Fibroblast of peridontal ligament (primary cell): ENCODE measurements around the gene PRAMEF11.
"Not testable (repeated sequence)": the region's sequence is repeated elsewhere in the genome, so short reads cannot be mapped to it uniquely, and the experiment has no call there.

ENCODE experiments used
- DNase-seq: peaks from one replicate; pipeline ENCODE4 v3.0.0-alpha.2; 2010; ENCODE audit errors: extremely low read depth

PRAMEF11 gene

GRCh38 chr1:12831310-12831709 lies at the start of gene PRAMEF11:
Gene PRAMEF11, minus strand, starts transcription at chr1:12831410. Its CDS starts 2,621 bp downstream, at chr1:12828789.
- DNase-seq, result not testable (repeated sequence)

DNA sequence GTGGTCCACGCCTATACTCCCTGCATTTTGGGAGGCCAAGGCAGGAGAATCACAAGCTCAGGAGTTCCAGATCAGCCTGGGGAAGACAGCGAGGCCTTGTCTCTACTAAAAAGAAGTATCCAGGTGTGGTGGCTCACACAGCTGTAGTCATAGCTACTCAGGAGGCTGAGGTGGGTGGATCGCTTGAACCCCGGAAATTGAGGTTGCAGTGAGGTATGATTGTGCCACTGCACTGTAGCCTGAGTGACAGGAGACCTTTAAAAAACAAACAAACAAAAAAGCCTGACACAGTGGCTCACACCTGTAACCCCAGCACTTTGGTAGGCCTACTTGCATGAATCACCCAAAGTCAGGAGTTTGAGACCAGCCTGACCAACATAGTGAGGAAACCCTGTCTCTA lies 47.2 kb upstream of the PRAMEF11 start:
- not testable (repeated sequence) for DNase-seq

DNA sequence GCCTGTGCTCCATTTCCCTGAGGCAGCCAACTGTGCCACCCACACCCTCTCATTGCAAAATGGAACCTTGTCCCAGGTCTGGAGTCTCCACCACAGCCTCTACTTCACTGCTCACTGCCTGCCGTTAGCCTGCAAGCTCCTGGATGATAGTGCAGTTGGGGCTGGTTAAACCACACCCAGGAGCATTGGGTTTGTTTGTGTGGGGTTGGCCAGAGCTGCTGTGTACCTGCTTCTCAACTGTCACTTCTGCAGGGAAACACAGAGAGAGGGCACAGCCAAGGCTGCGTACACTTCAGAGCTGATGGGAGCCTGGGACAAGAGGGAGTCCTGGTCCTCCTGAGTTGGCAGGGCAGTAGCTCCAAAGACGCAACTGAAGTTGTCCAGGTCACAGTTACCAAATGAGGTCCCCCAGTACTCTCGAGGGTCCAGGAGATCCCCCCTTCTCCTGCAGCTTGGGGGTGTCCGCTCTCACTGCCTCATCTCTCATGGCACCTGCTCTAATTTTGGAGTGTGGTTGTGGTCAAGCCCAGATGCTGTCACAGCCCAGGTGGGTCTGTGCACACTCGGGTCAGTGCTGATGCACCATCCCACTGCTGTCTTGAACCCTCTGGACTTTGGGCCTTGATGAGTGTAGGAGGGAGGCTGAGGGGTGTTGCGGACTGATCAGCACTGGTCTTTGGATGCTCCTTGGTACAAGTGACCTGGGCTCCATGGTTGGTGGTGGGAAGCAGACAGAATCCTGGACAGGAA lies 32.1 kb upstream of the PRAMEF11 start:
- not testable (repeated sequence) for DNase-seq

DNA sequence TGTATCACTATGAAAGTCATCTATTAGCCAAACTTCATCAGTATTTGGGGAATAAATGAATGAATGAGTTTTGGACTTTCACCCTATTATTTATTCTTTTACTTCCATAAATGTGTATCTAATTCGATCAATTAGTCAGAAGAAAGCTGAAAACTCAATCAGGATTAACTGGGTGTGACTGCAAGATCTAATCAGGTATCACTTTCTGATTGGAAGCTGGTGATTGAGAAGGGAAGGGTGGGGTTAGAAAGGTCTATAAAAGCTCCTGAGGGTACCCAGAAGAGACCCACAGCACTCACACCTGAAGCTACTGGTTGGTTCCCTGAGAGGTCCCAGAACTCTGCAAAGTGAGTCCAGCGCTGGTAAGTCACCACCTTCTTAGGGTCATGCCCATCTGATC lies 25.6 kb upstream of the PRAMEF11 start, which contains the start of gene PRAMEF2:
TSS of gene PRAMEF2 (plus strand) at position 301 of the 400 bp plus-strand sequence. CDS start 1,924 bp downstream, outside the sequence.
- not testable (repeated sequence) for DNase-seq

DNA sequence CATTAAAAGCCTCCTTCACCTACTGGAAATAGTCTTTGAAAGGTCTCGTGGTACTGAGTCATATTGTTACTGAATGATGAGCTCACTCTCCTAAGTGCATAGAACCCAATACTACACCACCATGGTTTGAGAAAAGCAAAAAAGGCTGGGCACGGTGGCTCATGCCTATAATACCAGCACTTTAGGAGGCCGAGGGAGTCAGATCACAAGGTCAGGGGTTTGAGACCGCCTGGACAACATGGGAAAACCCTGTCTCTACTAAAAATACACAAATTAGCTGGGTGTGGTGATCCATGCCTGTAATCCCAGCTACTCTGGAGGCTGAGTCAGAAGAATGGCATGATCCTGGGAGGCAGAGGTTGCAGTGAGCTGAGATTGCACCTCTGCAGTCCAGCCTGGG lies 20.6 kb upstream of the PRAMEF11 start:
- DNase-seq, result peak; percentile 35

DNA sequence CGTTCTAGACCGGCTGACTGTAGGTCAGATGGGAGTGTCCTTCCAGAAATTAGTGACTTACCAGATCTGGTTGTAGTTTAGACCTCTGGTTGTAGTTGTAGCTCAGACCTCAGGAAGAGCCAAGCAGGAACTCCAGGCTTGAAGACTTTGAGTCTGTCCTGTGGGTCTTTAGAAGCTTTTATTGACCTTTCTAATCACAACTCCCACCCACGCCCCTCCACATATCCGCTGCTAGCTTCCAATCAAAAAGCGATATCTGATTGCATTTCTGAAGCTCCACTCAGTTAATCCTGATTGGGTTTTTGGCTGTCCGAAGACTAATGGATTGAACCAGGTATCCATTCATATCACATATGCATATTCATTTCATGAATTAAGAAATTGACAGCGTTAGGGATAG lies 17.4 kb upstream of the PRAMEF11 start, which contains the start of gene HNRNPCL1:
TSS of gene HNRNPCL1 (minus strand) at position 101 of the 400 bp plus-strand sequence. CDS start 431 bp downstream, outside the sequence.
- DNase-seq, result not testable (repeated sequence)

- DNase-seq, result not testable (repeated sequence)
Observed at GRCh38 chr1:12833251-12833650, 2.0 kb upstream of the PRAMEF11 start.

DNA sequence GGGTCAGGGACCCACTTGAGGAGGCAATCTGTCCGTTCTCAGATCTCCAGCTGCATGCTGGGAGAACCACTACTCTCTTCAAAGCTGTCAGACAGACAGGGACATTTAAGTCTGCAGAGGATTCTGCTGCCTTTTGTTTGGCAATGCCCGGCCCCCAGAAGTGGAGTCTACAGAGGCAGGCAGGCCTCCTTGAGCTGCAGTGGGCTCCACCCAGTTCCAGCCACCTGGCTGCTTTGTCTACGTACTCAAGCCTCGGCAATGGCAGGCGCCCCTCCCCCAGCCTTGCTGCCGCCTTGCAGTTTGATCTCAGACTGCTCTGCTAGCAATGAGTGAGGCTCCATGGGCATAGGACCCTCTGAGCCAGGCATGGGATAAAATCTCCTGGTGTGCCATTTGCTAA lies 12.1 kb downstream of the PRAMEF11 start:
- not testable (repeated sequence) for DNase-seq

GRCh38 chr1:12811409-12811784 lies 19.8 kb downstream of the PRAMEF11 start:
- no peak for DNase-seq

DNA sequence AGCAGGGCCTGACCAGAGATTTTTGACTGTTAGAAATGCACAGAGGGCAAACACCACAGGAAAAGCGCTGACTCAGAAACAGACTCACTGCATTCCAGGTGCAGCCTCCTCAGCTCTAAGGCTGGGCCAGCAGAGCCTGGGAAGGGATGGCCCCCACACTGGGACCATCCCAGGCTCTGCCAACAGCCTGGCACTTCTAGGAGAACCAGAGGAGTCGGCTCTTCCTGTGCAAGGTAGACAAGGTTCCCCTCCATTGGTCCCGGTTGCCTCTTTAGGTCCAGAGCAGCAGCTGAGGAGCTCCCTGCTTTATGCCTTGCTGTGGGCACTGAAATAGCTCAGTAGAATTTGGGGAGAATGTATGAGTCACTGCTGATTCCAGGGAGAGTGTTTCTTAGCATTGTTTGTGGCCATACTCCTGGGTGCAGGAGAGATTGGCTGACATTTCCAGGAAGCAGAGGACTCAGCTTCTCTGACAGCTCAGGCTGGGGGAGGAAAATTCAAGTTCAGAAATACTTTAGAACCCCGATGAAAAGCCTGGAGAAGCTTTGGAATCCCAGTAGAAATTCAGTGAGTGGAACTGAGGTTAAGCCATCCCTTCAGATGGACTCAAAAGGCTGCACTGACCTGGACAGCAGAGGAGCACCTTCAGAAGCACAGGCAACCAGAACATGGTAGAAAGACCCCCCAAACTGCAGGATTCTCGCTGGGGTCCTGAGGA lies 20.4 kb downstream of the PRAMEF11 start:
- peak; percentile 8 for DNase-seq

DNA sequence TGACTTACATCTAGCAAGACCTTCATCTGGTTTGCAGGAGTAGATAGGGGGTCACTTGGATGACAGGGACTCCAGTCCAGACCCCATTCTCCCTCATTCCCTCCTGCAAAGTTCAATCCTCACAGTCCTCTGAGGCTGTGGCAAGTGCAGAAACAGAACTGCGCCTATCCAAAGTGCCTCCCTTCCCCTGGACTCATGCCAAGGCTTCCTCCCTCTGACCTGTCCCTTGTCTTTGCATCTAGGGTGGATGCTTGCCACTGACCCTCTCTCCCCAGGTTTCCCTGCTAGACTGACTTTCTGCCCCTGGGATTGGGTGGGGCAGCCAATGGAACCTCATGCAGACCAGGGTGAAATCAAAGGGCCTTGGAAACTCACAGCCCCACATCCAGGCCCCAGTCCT lies 21.3 kb downstream of the PRAMEF11 start:
- no peak for DNase-seq

DNA sequence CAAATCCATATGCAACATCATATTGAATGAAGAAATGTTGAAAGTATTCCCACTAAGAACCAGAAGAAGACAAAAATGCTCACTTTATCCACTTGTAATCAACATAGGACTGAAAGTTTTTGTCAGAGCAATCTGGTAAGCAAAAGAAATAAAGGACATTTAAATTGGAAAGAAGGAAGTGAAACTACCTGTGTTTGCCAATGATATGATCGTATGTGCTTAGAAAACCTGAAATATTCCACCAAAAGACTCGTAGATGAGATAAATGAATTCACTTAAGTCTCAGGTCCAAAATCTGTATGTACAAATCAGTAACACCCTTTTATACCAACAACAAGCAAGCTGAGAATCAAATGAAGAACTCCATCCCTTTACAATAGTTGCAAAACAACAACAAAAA lies 31.5 kb downstream of the PRAMEF11 start:
- DNase-seq, result no peak

- no peak for DNase-seq
Observed at GRCh38 chr1:12798911-12799310, 32.3 kb downstream of the PRAMEF11 start.

DNA sequence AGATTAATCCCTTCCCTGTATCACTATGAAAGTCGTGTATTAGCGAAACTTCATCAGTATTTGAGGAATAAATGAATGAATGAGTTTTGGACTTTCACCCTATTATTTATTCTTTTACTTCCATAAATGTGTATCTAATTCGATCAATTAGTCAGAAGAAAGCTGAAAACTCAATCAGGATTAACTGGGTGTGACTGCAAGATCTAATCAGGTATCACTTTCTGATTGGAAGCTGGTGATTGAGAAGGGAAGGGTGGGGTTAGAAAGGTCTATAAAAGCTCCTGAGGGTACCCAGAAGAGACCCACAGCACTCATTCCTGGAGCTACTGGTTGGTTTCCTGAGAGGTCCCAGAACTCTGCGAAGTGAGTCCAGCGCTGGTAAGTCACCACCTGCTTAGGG lies 40.1 kb downstream of the PRAMEF11 start, which contains the start of gene PRAMEF1:
TSS of gene PRAMEF1 (plus strand) at position 301 of the 400 bp plus-strand sequence. CDS start 1,831 bp downstream, outside the sequence.
- DNase-seq, result not testable (repeated sequence)

- not testable (repeated sequence) for DNase-seq
Observed at GRCh38 chr1:12784729-12785128, 46.5 kb downstream of the PRAMEF11 start.

- DNase-seq, result not testable (repeated sequence)
Observed at GRCh38 chr1:12783783-12784182, 47.4 kb downstream of the PRAMEF11 start.

DNA sequence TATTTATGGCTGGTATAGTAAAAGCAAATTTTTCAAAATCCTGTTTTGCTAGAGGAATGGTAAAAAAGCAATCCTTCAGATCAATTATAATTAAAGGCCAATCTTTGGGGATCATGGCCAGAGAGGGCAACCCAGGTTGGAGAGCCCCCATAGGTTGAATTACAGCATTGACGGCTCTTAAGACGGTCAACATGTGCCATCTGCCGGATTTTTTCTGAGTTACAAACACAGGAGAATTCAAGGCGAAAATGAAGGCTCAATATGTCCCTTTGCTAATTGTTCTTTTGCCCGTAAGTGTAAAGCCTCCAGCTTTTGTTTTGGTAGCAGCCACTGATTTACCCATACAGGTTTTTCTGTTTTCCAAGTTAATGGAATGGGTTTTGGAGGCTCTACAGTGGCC lies 49.7 kb downstream of the PRAMEF11 start:
- DNase-seq, result not testable (repeated sequence)

GRCh38 chr1:12778907-12779306 lies 52.3 kb downstream of the PRAMEF11 start:
- DNase-seq, result no peak

DNA sequence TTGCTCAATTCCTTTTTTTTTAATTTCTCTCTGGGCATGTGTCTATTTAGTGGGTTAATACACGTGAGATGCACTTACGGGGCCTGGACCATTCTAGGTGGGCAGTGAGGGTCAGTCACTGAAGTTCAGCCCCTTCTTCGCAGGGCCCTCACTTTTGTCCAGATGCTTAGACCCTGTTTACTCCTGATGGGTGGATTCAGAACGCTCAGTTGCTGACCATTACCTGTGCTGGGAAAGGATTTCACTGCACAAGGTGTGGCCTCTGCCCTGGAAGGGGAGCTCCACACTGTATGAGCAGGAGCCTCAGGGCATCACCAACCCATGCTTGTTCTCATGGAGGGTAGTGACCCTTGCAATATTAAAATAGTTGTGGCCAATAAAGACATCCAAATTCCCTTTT lies 53.1 kb downstream of the PRAMEF11 start:
- DNase-seq, result no peak

GRCh38 chr1:12776801-12777557 lies 54.2 kb downstream of the PRAMEF11 start:
- no peak for DNase-seq

GRCh38 chr1:12775443-12775842 lies 55.8 kb downstream of the PRAMEF11 start:
- no peak for DNase-seq

DNA sequence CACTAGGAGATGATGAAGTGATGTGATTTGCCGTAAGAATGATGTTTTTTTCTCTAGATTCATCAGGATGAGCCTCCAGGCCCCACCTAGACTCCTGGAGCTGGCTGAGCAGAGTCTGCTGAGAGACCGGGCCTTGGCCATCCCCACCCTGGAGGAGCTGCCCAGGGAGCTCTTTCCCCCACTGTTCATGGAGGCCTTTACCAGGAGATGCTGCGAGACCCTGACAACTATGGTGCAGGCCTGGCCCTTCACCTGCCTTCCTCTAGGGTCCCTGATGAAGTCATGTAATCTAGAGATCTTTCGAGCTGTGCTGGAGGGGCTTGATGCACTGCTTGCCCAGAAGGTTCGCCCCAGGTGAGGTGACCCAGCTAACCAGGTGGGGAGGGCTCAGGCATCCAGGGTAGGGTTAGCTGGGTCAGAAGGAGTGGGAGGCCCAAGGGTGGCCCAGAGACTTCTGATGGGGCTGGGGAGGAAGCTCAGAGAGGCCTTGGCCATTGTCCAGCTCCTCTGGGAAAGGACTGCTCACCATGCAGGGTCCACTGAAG lies 56.3 kb downstream of the PRAMEF11 start:
- DNase-seq, result no peak
